Measurements from ENCODE around the gene HIPK3.

The HIPK3 gene

DNA sequence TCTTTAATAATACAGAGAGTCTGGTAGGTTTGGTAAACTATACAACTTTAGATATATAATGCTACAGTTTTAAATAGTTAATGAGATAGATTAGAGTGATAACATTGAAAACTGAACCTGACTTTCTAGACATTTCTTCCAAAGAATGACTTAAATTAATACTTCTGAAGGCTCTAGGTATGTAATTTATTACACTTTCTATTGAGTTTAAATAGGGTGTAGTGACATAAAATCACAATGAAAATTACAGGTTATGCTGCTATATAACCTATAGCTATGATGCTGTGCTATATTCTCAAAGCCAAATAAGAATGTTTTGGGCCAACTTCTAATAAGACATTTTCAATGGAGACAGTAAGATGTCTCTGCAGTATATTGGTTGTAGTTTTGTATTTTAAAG is 7.7 kb downstream of the HIPK3 start:
- TF ChIP-seq CTCF (IDR thresholded peaks at IDR 0.05) = no peak

DNA sequence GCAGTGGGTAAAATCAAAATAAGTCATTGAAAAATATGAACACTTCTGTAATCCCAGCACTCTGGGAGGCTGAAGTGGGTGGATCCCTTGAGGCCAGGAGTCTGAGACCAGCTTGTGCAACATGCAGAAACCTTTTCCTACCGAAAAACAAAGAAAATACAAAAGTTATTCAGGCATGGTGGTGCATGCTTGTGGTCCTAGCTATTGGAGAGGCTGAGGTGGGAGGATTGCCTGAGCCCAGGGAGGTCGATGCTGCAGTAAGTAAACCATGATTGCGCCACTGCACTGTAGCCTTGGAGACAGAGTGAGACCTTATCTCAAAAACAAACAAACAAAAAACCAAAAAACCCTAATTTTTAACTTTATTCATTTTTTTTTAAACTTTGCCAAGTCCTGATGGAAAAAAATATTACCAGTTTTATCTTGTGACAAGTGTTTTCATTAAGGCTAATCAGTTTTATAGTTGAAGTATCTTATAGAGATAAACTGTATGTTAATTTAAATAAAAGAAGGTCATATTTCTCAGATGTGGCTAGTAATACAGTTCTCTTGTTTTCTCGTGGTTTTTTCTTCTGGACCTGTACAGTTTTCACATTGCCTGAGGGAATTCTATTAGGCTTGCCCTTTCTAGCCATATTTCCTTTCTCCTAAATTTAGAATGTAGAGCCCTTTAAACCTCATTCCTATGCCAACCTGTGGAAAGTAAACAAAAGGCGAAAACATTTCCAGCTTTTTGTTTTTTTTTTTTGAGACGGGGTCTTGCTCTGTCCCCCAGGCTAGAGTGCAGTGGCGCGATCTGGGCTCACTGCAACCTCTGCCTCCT is 9.4 kb downstream of the HIPK3 start:
- TF ChIP-seq CTCF (IDR thresholded peaks at IDR 0.05) = no peak

- no peak for TF ChIP-seq CTCF (IDR thresholded peaks at IDR 0.05)
Observed at GRCh38 chr11:33268945-33269540, 11.9 kb downstream of the HIPK3 start.

- TF ChIP-seq CTCF (IDR thresholded peaks at IDR 0.05) = no peak
Observed at GRCh38 chr11:33269822-33270221, 12.6 kb downstream of the HIPK3 start.

GRCh38 chr11:33271059-33271458 is 13.9 kb downstream of the HIPK3 start:
- no peak for TF ChIP-seq CTCF (IDR thresholded peaks at IDR 0.05)

- TF ChIP-seq CTCF (IDR thresholded peaks at IDR 0.05) = no peak
Observed at GRCh38 chr11:33272338-33273107, 15.3 kb downstream of the HIPK3 start.

- TF ChIP-seq CTCF (IDR thresholded peaks at IDR 0.05) = no peak
Observed at GRCh38 chr11:33273656-33274055, 16.5 kb downstream of the HIPK3 start.
